SK-N-SH treated with all-trans-retinoic acid at 6 μM for 48 hours (cell line): ENCODE data around the gene PLRG1.

Experiments used
- GLIS3 ChIP-seq: fragments of 250-450 bp; sonication (Bioruptor Pico); IDR thresholded peaks from 2 replicates; pipeline ENCODE4 v1.5.0; 2020; ENCODE audit warnings: mild to moderate bottlenecking, moderate library complexity
- ISL1 ChIP-seq: fragments of 250-450 bp; sonication (Bioruptor Pico); IDR thresholded peaks from 2 replicates; pipeline ENCODE4 v2.1.2; 2022; ENCODE audit warnings: mild to moderate bottlenecking, moderate library complexity
- POU6F1 ChIP-seq: fragments of 250-450 bp; sonication (Bioruptor Pico); IDR thresholded peaks from 2 replicates; pipeline ENCODE4 v1.8.0; 2021; ENCODE audit warnings: low read depth, mild to moderate bottlenecking, moderate library complexity, borderline replicate concordance
- RARB ChIP-seq: fragments of 250-450 bp; sonication (Bioruptor Pico); IDR thresholded peaks from 2 replicates; pipeline ENCODE4 v1.8.0; 2021; ENCODE audit warnings: mild to moderate bottlenecking, moderate library complexity
- TCF4 ChIP-seq: fragments of 250-450 bp; sonication (Bioruptor Pico); IDR thresholded peaks from 2 replicates; pipeline ENCODE4 v1.8.0; 2021; ENCODE audit warnings: mild to moderate bottlenecking, moderate library complexity, borderline replicate concordance
- ZFP3 ChIP-seq: fragments of 250-450 bp; sonication (Bioruptor Pico); IDR thresholded peaks from 2 replicates; pipeline ENCODE4 v1.5.0; 2020; ENCODE audit warnings: mild to moderate bottlenecking, moderate library complexity
- ZNF565 ChIP-seq: fragments of 450-650 bp; formaldehyde crosslinking; conservative IDR thresholded peaks from 2 replicates; pipeline ENCODE4 v1.5.0; 2020; ENCODE audit warnings: low read depth, mild to moderate bottlenecking, moderate library complexity

GRCh38 chr4:154506253-154506652, 43.9 kb downstream of the PLRG1 start:
- TF ChIP-seq RARB (no peak), ZNF565 (CRISPR knock-in tag) (no peak), ISL1 (CRISPR knock-in tag) (no peak), POU6F1 (CRISPR knock-in tag) (no peak), ZFP3 (no peak), GLIS3 (no peak), TCF4 (no peak)
